HG03575 (cell line): ENCODE results near the gene DSCAM.

Experiments
- ATAC-seq: cut with Tn5 transposase; IDR thresholded peaks from one replicate; pipeline ENCODE4 v1.9.1; 2021; ENCODE audit not compliant: unreplicated experiment, insufficient number of reproducible peaks, low FRiP score; ENCODE audit errors: extremely low read depth

The DSCAM gene

GRCh38 chr21:40638466-40639251 is 208.3 kb downstream of the DSCAM start:
- ATAC-seq: no peak

- ATAC-seq: no peak
Observed at GRCh38 chr21:40636026-40636425, 210.9 kb downstream of the DSCAM start.

GRCh38 chr21:40635391-40635790 is 211.6 kb downstream of the DSCAM start:
- ATAC-seq: no peak

- ATAC-seq: no peak
Observed at GRCh38 chr21:40634141-40634540, 212.8 kb downstream of the DSCAM start.

- no peak for ATAC-seq
Observed at GRCh38 chr21:40633048-40633447, 213.9 kb downstream of the DSCAM start.

- ATAC-seq: no peak
Observed at GRCh38 chr21:40631211-40631610, 215.7 kb downstream of the DSCAM start.

- ATAC-seq: no peak
Observed at GRCh38 chr21:40625991-40626390, 221.0 kb downstream of the DSCAM start.

- no peak for ATAC-seq
Observed at GRCh38 chr21:40623528-40623927, 223.4 kb downstream of the DSCAM start.

- ATAC-seq: no peak
Observed at GRCh38 chr21:40622531-40622930, 224.4 kb downstream of the DSCAM start.

GRCh38 chr21:40620386-40621145 is 226.4 kb downstream of the DSCAM start:
- no peak for ATAC-seq

- no peak for ATAC-seq
Observed at GRCh38 chr21:40618191-40618973, 228.6 kb downstream of the DSCAM start.

- no peak for ATAC-seq
Observed at GRCh38 chr21:40616377-40616704, 230.6 kb downstream of the DSCAM start.

GRCh38 chr21:40615505-40616376 is 231.2 kb downstream of the DSCAM start:
- ATAC-seq: no peak

GRCh38 chr21:40613546-40614030 is 233.4 kb downstream of the DSCAM start:
- no peak for ATAC-seq

- no peak for ATAC-seq
Observed at GRCh38 chr21:40610345-40610744, 236.6 kb downstream of the DSCAM start.

- no peak for ATAC-seq
Observed at GRCh38 chr21:40606341-40606740, 240.6 kb downstream of the DSCAM start.

- no peak for ATAC-seq
Observed at GRCh38 chr21:40605094-40605493, 241.9 kb downstream of the DSCAM start.

- no peak for ATAC-seq
Observed at GRCh38 chr21:40603774-40604173, 243.2 kb downstream of the DSCAM start.

GRCh38 chr21:40602080-40602479 is 244.9 kb downstream of the DSCAM start:
- no peak for ATAC-seq
